DOHH2 (cell line): Measurements from ENCODE around the gene ARHGAP33.

ENCODE experiments used
- CTCF ChIP-seq: fragments of 200-600 bp; sonication (generic); IDR thresholded peaks from one replicate; pipeline ENCODE4 v1.5.1; 2014; ENCODE audit warnings: antibody characterized with exemption, mild to moderate bottlenecking, low read depth, low read length; ENCODE audit not compliant: poor library complexity, severe bottlenecking
- EZH2phosphoT487 ChIP-seq: fragments of 200-600 bp; sonication (generic); IDR thresholded peaks from 2 replicates; pipeline ENCODE4 v1.6.1; 2017; ENCODE audit warnings: borderline replicate concordance, mild to moderate bottlenecking, antibody characterized with exemption, low read length, moderate library complexity, mixed read lengths

DNA sequence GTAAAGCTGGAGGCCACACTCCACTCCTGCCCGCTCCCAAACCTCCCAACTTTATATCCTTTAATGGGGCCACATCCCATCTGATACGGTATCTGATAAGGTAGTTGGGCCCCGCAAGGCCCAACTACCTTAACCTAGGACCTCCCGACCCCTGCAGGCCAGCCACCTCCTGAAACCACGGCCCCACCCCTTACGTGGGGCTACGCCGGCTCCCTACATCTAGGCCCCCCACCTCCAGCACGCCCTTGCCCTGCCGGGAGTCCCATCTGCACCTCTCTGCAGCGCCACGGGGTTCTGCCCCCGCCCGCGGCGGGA is 35.3 kb upstream of the ARHGAP33 start:
- peak; percentile 10 for TF ChIP-seq CTCF
- TF ChIP-seq EZH2phosphoT487 = no peak
